Panc1 (cell line): Measurements from ENCODE around the gene HS2ST1. TPM values are rescaled to one million over a fixed set of nuclear protein-coding genes. Genes with fewer than 3 reads are reported as not detected.

ENCODE experiments used
- ATAC-seq: fragments of 200-7000 bp; cut with Tn5 transposase; 2 replicates; pipeline ENCODE4 v1.9.1; 2020; ENCODE audit warnings: mild to moderate bottlenecking, moderate library complexity
- BruUV-seq: library from RNA; stranded (reverse); fragments of 400-500 nt; replicated peaks from 2 replicates; lab custom pipeline; 2021; lab: Mats Ljungman, UMichigan
- CTCF ChIA-PET: fragments of 300-600 bp; sonication (Branson Sonifier 250); formaldehyde crosslinking; loops from one replicate; lab custom pipeline; 2022; ENCODE audit warnings: antibody characterized with exemption; lab: Charles Lee
- POLR2A ChIA-PET: fragments of 300-600 bp; sonication (Branson Sonifier 250); formaldehyde crosslinking; loops from one replicate; lab custom pipeline; 2022; ENCODE audit warnings: antibody characterized with exemption; lab: Charles Lee
- DNase-seq: peaks from one replicate; pipeline ENCODE4 v3.0.0-alpha.2; 2010; ENCODE audit warnings: low read depth, low spot score
- H3K27ac ChIP-seq: 2 replicates; pipeline ENCODE4 v1.5.1; 2011; ENCODE audit warnings: mild to moderate bottlenecking, low read length, inconsistent platforms
- H3K27me3 ChIP-seq: fragments of 200-500 bp; sonication (Bioruptor generic); 2 replicates; pipeline ENCODE4 v1.6.0; 2014; ENCODE audit warnings: low read length, inconsistent platforms; ENCODE audit not compliant: control insufficient read depth, insufficient read depth
- H3K36me3 ChIP-seq: fragments of 200-500 bp; sonication (Bioruptor generic); 2 replicates; pipeline ENCODE4 v1.5.1; 2014; ENCODE audit warnings: inconsistent platforms, mild to moderate bottlenecking, low read length, moderate library complexity; ENCODE audit not compliant: control insufficient read depth, insufficient read depth
- H3K4me1 ChIP-seq: 2 replicates; pipeline ENCODE4 v1.5.1; 2011; ENCODE audit warnings: inconsistent platforms, mild to moderate bottlenecking, low read length, moderate library complexity; ENCODE audit not compliant: control insufficient read depth, insufficient read depth
- H3K4me3 ChIP-seq, 2 experiments: 2 replicates each; pipeline ENCODE4 v1.5.1; 2011 to 2012; ENCODE audit warnings: low read depth in 2 of 2, low read length in 2 of 2, mild to moderate bottlenecking in 2 of 2, inconsistent platforms in 1 of 2, moderate library complexity in 1 of 2
- H3K9me3 ChIP-seq: fragments of 200-500 bp; sonication (Bioruptor generic); 2 replicates; pipeline ENCODE4 v1.5.1; 2014; ENCODE audit warnings: low read depth, mild to moderate bottlenecking, inconsistent platforms, low read length, moderate library complexity; ENCODE audit not compliant: control insufficient read depth, insufficient read depth
- POLR2AphosphoS5 ChIP-seq: IDR thresholded peaks from 2 replicates; pipeline ENCODE4 v1.6.1; 2012; ENCODE audit warnings: mild to moderate bottlenecking, low read depth, low read length, moderate library complexity
- SIN3A ChIP-seq: IDR thresholded peaks from 2 replicates; pipeline ENCODE4 v1.6.1; 2012; ENCODE audit warnings: low read depth, mild to moderate bottlenecking, low read length, moderate library complexity, borderline replicate concordance; ENCODE audit not compliant: insufficient read depth
- TCF7L2 ChIP-seq: IDR thresholded peaks from 2 replicates; pipeline ENCODE4 v1.6.1; 2011; ENCODE audit warnings: mild to moderate bottlenecking, low read depth, low read length, inconsistent platforms
- in situ Hi-C: cut with HindIII; loops from 2 replicates; pipeline ENCODE4 v1.10.0; 2016; ENCODE audit warnings: low sequenced_read_pairs, low pct_unique_long_range_greater_than_20kb
- intact Hi-C: fragments of 100-400 bp; cut with micrococcal nuclease; formaldehyde crosslinking; loops from one replicate; pipeline ENCODE4 v1.10.0; 2022; ENCODE audit not compliant: unreplicated experiment
- total RNA-seq: library from RNA; stranded (reverse); gene quantifications from one replicate; pipeline ENCODE4 v1.2.1, GENCODE V29; 2021; ENCODE audit not compliant: unreplicated experiment
- TF ChIP-seq, protein P1 (sequence below): fragments of 450-650 bp; IDR thresholded peaks from 2 replicates; pipeline ENCODE4 v1.5.1; 2017; ENCODE audit warnings: mild to moderate bottlenecking
- TF ChIP-seq, protein P2 (sequence below), 2 experiments: IDR thresholded peaks; 2 replicates each; pipeline ENCODE4 v1.6.1; 2011 to 2012; ENCODE audit warnings: low read depth in 2 of 2, control low read depth in 1 of 2, low read length in 1 of 2, mild to moderate bottlenecking in 1 of 2, moderate library complexity in 1 of 2; ENCODE audit not compliant: insufficient read depth in 1 of 2

Gene HS2ST1
- total RNA-seq, 1 experiment from 2014 or later, result 81.0 TPM

DNA sequence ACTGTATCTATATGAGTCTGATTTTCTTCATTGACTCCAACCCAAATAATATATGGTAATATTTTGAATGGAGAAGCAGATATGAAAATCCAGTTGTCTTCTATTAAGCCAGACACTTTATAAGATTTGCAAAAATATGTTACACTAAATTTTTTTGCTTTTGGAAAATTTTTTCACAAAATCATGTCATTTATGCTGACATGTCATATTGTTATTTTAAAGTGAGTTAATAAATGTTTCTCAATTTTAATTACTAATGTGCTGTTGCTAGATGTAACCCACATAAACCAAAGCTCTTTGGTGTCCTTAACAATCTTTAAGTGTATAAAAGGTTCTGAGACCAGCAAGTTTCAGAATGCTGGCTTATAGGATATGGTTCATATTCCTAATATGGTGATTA is 142.5 kb downstream of the HS2ST1 start:
- Histone ChIP-seq H3K4me1 (no peaks in the 10 kb centered on the region), H3K9me3 (0 out of 2 replicates have a peak, but pooled peaks cover under 1% of the 10 kb centered on the region), H3K36me3 (no peaks in the 10 kb centered on the region), H3K4me3 (no peak overlapping the region), H3K27me3 (no peaks in the 10 kb centered on the region), H3K27ac (no peak overlapping the region)
- POLR2A ChIA-PET, result no interaction called here
- in situ Hi-C loops, result no loop called here
- no peak for TF ChIP-seq SIN3A
- TF ChIP-seq, protein P1, sequence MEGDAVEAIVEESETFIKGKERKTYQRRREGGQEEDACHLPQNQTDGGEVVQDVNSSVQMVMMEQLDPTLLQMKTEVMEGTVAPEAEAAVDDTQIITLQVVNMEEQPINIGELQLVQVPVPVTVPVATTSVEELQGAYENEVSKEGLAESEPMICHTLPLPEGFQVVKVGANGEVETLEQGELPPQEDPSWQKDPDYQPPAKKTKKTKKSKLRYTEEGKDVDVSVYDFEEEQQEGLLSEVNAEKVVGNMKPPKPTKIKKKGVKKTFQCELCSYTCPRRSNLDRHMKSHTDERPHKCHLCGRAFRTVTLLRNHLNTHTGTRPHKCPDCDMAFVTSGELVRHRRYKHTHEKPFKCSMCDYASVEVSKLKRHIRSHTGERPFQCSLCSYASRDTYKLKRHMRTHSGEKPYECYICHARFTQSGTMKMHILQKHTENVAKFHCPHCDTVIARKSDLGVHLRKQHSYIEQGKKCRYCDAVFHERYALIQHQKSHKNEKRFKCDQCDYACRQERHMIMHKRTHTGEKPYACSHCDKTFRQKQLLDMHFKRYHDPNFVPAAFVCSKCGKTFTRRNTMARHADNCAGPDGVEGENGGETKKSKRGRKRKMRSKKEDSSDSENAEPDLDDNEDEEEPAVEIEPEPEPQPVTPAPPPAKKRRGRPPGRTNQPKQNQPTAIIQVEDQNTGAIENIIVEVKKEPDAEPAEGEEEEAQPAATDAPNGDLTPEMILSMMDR, result no peak
- no peak for TF ChIP-seq POLR2AphosphoS5
- TF ChIP-seq, protein P2, sequence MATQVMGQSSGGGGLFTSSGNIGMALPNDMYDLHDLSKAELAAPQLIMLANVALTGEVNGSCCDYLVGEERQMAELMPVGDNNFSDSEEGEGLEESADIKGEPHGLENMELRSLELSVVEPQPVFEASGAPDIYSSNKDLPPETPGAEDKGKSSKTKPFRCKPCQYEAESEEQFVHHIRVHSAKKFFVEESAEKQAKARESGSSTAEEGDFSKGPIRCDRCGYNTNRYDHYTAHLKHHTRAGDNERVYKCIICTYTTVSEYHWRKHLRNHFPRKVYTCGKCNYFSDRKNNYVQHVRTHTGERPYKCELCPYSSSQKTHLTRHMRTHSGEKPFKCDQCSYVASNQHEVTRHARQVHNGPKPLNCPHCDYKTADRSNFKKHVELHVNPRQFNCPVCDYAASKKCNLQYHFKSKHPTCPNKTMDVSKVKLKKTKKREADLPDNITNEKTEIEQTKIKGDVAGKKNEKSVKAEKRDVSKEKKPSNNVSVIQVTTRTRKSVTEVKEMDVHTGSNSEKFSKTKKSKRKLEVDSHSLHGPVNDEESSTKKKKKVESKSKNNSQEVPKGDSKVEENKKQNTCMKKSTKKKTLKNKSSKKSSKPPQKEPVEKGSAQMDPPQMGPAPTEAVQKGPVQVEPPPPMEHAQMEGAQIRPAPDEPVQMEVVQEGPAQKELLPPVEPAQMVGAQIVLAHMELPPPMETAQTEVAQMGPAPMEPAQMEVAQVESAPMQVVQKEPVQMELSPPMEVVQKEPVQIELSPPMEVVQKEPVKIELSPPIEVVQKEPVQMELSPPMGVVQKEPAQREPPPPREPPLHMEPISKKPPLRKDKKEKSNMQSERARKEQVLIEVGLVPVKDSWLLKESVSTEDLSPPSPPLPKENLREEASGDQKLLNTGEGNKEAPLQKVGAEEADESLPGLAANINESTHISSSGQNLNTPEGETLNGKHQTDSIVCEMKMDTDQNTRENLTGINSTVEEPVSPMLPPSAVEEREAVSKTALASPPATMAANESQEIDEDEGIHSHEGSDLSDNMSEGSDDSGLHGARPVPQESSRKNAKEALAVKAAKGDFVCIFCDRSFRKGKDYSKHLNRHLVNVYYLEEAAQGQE (IDR thresholded peaks at IDR 0.05; ENCODE audit: insufficient read depth in 1 of 2, low read depth in 2 of 2, low read length in 1 of 2), result no peak
- no peak for TF ChIP-seq TCF7L2
- no TSS peak for BruUV-seq
- no peak for DNase-seq
- intact Hi-C loops, result no loop called here
- no peak for ATAC-seq
- CTCF ChIA-PET, result no interaction called here

DNA sequence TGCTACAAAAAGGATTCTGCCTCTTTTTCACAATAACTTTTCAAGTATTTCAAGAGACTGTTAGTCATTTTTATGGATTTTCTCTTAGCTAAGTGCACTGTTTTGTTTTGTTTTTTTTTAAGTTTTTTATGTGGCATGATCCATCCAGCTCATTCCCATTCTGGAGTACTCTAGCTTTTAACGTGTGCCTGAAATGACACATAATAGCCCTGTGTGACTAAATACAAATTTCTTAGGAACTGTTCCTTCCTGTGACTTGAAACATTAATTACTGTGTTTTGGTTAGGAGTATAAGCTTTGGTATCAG is 143.9 kb downstream of the HS2ST1 start:
- BruUV-seq, result no TSS peak
- no peak for DNase-seq
- in situ Hi-C loops (no loop called here), intact Hi-C loops (no loop called here)
- ATAC-seq, result no peak
- Histone ChIP-seq H3K27ac (no peak overlapping the region), H3K36me3 (no peaks in the 10 kb centered on the region), H3K4me3 (no peak overlapping the region), H3K4me1 (no peaks in the 10 kb centered on the region), H3K9me3 (peaks cover 4% of the 10 kb centered on the region; the same call in 1 of the 2 replicates), H3K27me3 (no peaks in the 10 kb centered on the region)
- TF ChIP-seq, protein P1, result no peak
- no peak for TF ChIP-seq TCF7L2
- TF ChIP-seq, protein P2 (IDR thresholded peaks at IDR 0.05; ENCODE audit: insufficient read depth in 1 of 2, low read depth in 2 of 2, low read length in 1 of 2), result no peak
- no peak for TF ChIP-seq SIN3A
- no peak for TF ChIP-seq POLR2AphosphoS5
- ChIA-PET POLR2A (interaction anchor here (0.6 kb wide), 1 partner anchor 96 kb away, joined by 5 read pairs; no protein-coding TSS in a partner anchor), CTCF (no interaction called here)
